ENCODE data around the gene MAGI1. TPM values are rescaled to one million over a fixed set of nuclear protein-coding genes. Genes with fewer than 3 reads are reported as not detected.

MAGI1 gene
- total RNA-seq, 3 donors from 2014 or later (not counting 1 experiment from before 2014, with no cell fraction given) = not detected

DNA sequence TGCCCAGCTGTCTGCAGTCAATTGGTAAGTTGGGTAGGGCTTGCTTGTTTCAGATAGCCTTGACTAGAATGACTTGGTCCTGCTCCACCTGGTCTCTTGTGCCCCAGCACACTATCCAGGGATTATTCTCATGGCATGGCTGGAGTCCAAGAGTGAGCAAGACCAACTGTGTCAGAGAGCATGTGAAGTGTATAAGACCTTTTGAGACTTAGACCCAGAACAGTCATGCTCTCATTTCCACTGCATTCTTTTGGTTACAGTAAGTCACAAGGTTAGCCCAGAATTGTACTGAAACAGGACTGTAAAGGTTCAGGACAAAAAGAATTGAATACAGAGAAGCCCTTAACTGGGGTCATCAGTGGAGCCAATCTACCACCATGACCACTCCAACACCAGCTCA is 700.1 kb downstream of the MAGI1 start:
- H3K4me3 Mint-ChIP-seq = no peak overlapping the region
- no peak overlapping the region for H3K27ac ChIP-seq (ENCODE audit: low read length)
- H3K4me3 ChIP-seq (ENCODE audit: low read length) = no peak overlapping the region
- TF ChIP-seq, protein P1, sequence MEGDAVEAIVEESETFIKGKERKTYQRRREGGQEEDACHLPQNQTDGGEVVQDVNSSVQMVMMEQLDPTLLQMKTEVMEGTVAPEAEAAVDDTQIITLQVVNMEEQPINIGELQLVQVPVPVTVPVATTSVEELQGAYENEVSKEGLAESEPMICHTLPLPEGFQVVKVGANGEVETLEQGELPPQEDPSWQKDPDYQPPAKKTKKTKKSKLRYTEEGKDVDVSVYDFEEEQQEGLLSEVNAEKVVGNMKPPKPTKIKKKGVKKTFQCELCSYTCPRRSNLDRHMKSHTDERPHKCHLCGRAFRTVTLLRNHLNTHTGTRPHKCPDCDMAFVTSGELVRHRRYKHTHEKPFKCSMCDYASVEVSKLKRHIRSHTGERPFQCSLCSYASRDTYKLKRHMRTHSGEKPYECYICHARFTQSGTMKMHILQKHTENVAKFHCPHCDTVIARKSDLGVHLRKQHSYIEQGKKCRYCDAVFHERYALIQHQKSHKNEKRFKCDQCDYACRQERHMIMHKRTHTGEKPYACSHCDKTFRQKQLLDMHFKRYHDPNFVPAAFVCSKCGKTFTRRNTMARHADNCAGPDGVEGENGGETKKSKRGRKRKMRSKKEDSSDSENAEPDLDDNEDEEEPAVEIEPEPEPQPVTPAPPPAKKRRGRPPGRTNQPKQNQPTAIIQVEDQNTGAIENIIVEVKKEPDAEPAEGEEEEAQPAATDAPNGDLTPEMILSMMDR (IDR thresholded peaks at IDR 0.05) = no peak
- intact Hi-C loops (cut with micrococcal nuclease) = no loop called here
- H3K4me1 ChIP-seq (ENCODE audit: control insufficient read depth, insufficient read depth, low read length) = no peaks in the 10 kb centered on the region
- ATAC-seq (no peak), DNase-seq (no peak)
- no peaks in the 10 kb centered on the region for H3K4me1 Mint-ChIP-seq
- no peaks in the 10 kb centered on the region for H3K36me3 Mint-ChIP-seq
- peaks cover 11 to 20% of the 10 kb centered on the region in 2 donors for H3K9me3 Mint-ChIP-seq
- H3K36me3 ChIP-seq (ENCODE audit: control insufficient read depth, insufficient read depth, low read length) = no peaks in the 10 kb centered on the region
- H3K27me3 Mint-ChIP-seq (ENCODE audit: low read depth in 2 of 2) = no peaks in the 10 kb centered on the region
- H3K9me3 ChIP-seq (ENCODE audit: control insufficient read depth, insufficient read depth, low read length) = no peaks in the 10 kb centered on the region
- H3K27me3 ChIP-seq (ENCODE audit: control insufficient read depth, insufficient read depth, low read length) = no peaks in the 10 kb centered on the region
- no peak overlapping the region for H3K27ac Mint-ChIP-seq

DNA sequence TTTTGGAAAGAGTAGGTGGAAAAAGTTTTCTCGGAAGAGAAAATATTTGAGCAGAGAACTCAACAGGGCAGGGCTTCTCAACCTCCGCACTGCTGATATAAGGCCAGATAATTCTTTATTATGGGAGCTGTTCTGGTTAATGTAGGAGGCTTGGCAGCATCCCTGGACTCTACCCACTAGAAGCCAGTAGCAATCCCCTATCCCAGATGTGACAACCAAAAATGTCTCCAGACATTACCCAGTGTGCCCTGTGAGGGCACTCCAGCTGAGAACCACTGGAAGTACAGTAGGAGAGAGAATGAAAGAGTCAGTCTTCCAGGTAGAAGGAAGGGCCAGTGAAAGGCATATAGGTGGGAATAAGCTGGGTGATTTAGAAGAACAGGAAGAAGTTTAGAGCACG is 703.1 kb downstream of the MAGI1 start:
- no peak overlapping the region for H3K27ac Mint-ChIP-seq
- 76% methylated on average over 3 of the region's 3 CpGs for WGBS (ENCODE audit: insufficient coverage)
- H3K9me3 ChIP-seq (ENCODE audit: control insufficient read depth, insufficient read depth, low read length) = no peaks in the 10 kb centered on the region

DNA sequence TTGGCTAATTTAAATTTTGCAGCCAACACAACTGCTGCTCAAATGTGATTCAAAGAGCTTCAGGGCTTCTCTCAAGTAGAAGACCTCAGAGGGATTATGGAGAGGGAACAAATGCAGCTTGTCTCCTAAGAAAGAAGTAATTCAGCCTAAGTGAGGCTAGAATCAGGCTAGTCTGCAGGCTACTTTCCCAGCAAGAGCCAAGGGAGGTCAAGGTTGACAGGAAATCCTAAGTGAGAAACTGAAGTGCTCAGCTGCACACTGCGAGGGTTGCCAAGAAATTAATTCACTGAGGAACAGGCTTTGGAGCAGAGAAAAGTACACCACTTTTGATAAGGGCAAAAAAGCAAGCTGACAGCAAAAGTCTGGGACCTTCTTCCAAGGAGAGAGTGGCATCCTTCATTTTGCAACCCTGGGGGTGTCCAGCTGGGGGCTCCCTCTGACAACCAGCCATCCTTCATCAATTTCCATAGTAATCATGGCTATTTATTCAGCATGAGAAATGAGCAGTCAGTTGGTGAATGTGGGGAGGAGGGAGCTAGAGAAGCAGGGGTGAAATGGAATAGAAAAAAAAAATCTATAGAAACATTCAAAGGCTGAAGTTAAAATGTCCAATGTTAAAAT is 704.6 kb downstream of the MAGI1 start:
- no peaks in the 10 kb centered on the region for H3K9me3 ChIP-seq (ENCODE audit: control insufficient read depth, insufficient read depth, low read length)
- no peaks in the 10 kb centered on the region for H3K27me3 Mint-ChIP-seq (ENCODE audit: low read depth in 2 of 2)

More for the DNA sequence above, 703.1 kb downstream of the MAGI1 start:
- peaks cover 9 to 19% of the 10 kb centered on the region in 2 donors for H3K9me3 Mint-ChIP-seq
- no peaks in the 10 kb centered on the region for H3K36me3 ChIP-seq (ENCODE audit: control insufficient read depth, insufficient read depth, low read length)
- no peak for ATAC-seq
- H3K4me3 ChIP-seq (ENCODE audit: low read length) = no peak overlapping the region
- TF ChIP-seq, protein P1 (IDR thresholded peaks at IDR 0.05) = no peak
- intact Hi-C loops (cut with micrococcal nuclease) = no loop called here
- no peak overlapping the region for H3K4me3 Mint-ChIP-seq
- no peaks in the 10 kb centered on the region for H3K27me3 ChIP-seq (ENCODE audit: control insufficient read depth, insufficient read depth, low read length)
- H3K27ac ChIP-seq (ENCODE audit: low read length) = no peak overlapping the region
- no peak for DNase-seq
- H3K4me1 ChIP-seq (ENCODE audit: control insufficient read depth, insufficient read depth, low read length) = no peaks in the 10 kb centered on the region
- no peaks in the 10 kb centered on the region for H3K4me1 Mint-ChIP-seq
- H3K36me3 Mint-ChIP-seq = no peaks in the 10 kb centered on the region
- H3K27me3 Mint-ChIP-seq (ENCODE audit: low read depth in 2 of 2) = no peaks in the 10 kb centered on the region

More for the DNA sequence above, 704.6 kb downstream of the MAGI1 start:
- DNase-seq (no peak), ATAC-seq (no peak)
- Mint-ChIP-seq H3K9me3 (peaks cover 5 to 16% of the 10 kb centered on the region in 2 donors), H3K4me1 (no peaks in the 10 kb centered on the region), H3K4me3 (no peak overlapping the region), H3K36me3 (no peaks in the 10 kb centered on the region), H3K27ac (no peak overlapping the region)
- Histone ChIP-seq H3K27ac (ENCODE audit: low read length) (no peak overlapping the region), H3K4me1 (ENCODE audit: control insufficient read depth, insufficient read depth, low read length) (no peaks in the 10 kb centered on the region), H3K4me3 (ENCODE audit: low read length) (no peak overlapping the region), H3K36me3 (ENCODE audit: control insufficient read depth, insufficient read depth, low read length) (no peaks in the 10 kb centered on the region), H3K27me3 (ENCODE audit: control insufficient read depth, insufficient read depth, low read length) (no peaks in the 10 kb centered on the region)
- intact Hi-C loops (cut with micrococcal nuclease) = no loop called here
- WGBS (ENCODE audit: insufficient coverage) = 25% methylated on average over 1 of the region's 1 CpG
- TF ChIP-seq, protein P1 (IDR thresholded peaks at IDR 0.05) = no peak

Measured in natural killer cell (primary cell).